Measurements from ENCODE around the gene EXPH5.

DNA sequence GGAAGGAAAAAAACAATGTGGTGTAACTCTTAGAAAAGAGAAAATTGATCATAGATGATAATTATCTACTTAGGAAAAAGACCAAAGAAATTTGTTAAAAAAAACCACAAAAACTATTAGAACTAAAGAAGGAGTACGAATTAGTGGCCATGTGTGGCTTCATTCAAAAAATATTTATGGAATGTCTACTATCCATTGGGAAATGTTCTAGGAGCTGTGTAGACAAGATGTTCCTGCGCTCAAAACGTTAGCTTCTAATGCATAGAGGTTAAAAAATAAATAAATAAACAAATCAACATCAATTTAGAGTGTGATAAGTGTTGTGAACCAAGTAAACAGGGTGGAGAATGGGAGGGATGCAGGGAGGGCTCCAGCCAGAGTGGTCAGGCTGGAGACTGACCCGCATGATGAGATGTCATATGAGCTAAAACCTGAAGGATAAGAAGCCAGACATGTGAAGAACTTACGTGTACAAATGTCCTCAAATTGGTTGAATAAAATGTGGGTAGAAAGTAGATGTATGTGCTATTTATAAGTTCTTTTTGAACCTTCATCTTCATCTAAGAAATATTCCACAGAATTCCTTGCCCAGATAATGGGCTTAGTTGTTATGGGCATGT lies 4.3 kb upstream of the EXPH5 start:
- TF ChIP-seq EZH2 (IDR thresholded peaks at IDR 0.05; ENCODE audit: borderline replicate concordance, insufficient read depth, low read depth, low read length, poor library complexity, severe bottlenecking) = no peak
- TF ChIP-seq, protein P1, sequence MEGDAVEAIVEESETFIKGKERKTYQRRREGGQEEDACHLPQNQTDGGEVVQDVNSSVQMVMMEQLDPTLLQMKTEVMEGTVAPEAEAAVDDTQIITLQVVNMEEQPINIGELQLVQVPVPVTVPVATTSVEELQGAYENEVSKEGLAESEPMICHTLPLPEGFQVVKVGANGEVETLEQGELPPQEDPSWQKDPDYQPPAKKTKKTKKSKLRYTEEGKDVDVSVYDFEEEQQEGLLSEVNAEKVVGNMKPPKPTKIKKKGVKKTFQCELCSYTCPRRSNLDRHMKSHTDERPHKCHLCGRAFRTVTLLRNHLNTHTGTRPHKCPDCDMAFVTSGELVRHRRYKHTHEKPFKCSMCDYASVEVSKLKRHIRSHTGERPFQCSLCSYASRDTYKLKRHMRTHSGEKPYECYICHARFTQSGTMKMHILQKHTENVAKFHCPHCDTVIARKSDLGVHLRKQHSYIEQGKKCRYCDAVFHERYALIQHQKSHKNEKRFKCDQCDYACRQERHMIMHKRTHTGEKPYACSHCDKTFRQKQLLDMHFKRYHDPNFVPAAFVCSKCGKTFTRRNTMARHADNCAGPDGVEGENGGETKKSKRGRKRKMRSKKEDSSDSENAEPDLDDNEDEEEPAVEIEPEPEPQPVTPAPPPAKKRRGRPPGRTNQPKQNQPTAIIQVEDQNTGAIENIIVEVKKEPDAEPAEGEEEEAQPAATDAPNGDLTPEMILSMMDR (IDR thresholded peaks at IDR 0.05) = no peak
